Measurements from ENCODE around the gene RBMS2. TPM values are rescaled to one million over a fixed set of nuclear protein-coding genes. Genes with fewer than 3 reads are reported as not detected.

RBMS2 gene
- total and polyA plus RNA-seq, 10 of the 15 experiments (the other 5 are each of a cell fraction or from before 2014, with no cell fraction given) = 0.56 to 7.1 (median 2.4) TPM

DNA sequence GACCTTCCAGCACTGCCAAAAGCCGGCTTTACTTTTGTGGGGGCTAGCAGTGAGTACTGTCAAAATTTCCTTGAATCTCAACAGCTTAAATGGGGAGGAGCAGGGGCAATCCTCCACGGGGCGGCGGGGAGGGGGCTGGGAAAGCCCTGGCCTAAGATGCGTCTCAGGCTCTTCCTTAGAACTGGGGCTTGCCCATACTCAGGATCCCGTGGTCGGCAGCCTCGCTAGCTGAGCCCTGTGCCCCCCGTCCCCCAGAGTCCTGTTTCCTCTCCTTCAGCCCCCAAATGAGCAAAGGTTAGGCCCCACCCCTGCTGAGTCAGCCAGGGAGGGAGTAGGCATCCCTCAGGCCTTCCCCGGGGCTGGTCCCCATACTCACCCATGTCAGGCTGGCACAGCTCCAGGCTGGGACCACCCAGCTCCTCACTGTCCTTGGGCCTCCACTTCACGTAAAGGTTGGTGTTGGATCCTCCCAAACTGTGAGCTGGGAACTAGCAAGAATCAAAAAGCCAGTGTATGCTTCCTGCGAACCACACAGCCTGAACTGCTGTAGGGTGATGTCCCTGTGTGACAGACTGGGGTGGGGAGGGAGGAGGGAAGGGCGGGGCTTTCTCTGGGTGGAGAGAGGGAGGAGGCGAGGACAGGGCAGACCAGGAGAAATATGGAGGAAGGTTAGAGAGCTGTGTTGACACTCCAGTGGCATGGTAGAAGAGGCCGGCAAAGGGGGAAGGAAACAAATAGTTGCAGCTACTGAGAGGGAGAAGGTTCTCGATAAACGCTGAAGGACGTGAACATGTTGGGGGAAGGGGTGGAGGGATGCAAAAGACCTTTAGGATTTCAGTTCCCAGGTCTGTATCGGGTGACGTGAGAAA, 114.4 kb downstream of the RBMS2 start (continued):
- TF ChIP-seq, protein P1, sequence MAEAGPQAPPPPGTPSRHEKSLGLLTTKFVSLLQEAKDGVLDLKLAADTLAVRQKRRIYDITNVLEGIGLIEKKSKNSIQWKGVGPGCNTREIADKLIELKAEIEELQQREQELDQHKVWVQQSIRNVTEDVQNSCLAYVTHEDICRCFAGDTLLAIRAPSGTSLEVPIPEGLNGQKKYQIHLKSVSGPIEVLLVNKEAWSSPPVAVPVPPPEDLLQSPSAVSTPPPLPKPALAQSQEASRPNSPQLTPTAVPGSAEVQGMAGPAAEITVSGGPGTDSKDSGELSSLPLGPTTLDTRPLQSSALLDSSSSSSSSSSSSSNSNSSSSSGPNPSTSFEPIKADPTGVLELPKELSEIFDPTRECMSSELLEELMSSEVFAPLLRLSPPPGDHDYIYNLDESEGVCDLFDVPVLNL (IDR thresholded peaks at IDR 0.05; ENCODE audit: low read depth, low read length) = 0 out of 2 replicates have a peak, but pooled peaks have one; percentile 36
- 0 out of 2 replicates have a peak, but pooled peaks have one; percentile 27 for TF ChIP-seq DPF2 (IDR thresholded peaks at IDR 0.05)
- TF ChIP-seq TAF1 (IDR thresholded peaks at IDR 0.05; ENCODE audit: borderline replicate concordance, low read depth, low read length) = 0 out of 2 replicates have a peak, but pooled peaks have one; percentile 15
- TF ChIP-seq, protein P2, sequence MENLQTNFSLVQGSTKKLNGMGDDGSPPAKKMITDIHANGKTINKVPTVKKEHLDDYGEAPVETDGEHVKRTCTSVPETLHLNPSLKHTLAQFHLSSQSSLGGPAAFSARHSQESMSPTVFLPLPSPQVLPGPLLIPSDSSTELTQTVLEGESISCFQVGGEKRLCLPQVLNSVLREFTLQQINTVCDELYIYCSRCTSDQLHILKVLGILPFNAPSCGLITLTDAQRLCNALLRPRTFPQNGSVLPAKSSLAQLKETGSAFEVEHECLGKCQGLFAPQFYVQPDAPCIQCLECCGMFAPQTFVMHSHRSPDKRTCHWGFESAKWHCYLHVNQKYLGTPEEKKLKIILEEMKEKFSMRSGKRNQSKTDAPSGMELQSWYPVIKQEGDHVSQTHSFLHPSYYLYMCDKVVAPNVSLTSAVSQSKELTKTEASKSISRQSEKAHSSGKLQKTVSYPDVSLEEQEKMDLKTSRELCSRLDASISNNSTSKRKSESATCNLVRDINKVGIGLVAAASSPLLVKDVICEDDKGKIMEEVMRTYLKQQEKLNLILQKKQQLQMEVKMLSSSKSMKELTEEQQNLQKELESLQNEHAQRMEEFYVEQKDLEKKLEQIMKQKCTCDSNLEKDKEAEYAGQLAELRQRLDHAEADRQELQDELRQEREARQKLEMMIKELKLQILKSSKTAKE (IDR thresholded peaks at IDR 0.05; ENCODE audit: low read depth, poor library complexity, severe bottlenecking) = peak; percentile 40
- 0 out of 2 replicates have a peak, but pooled peaks have one; percentile 8 for TF ChIP-seq EED (IDR thresholded peaks at IDR 0.05; ENCODE audit: low read depth)
- TF ChIP-seq, protein P3, sequence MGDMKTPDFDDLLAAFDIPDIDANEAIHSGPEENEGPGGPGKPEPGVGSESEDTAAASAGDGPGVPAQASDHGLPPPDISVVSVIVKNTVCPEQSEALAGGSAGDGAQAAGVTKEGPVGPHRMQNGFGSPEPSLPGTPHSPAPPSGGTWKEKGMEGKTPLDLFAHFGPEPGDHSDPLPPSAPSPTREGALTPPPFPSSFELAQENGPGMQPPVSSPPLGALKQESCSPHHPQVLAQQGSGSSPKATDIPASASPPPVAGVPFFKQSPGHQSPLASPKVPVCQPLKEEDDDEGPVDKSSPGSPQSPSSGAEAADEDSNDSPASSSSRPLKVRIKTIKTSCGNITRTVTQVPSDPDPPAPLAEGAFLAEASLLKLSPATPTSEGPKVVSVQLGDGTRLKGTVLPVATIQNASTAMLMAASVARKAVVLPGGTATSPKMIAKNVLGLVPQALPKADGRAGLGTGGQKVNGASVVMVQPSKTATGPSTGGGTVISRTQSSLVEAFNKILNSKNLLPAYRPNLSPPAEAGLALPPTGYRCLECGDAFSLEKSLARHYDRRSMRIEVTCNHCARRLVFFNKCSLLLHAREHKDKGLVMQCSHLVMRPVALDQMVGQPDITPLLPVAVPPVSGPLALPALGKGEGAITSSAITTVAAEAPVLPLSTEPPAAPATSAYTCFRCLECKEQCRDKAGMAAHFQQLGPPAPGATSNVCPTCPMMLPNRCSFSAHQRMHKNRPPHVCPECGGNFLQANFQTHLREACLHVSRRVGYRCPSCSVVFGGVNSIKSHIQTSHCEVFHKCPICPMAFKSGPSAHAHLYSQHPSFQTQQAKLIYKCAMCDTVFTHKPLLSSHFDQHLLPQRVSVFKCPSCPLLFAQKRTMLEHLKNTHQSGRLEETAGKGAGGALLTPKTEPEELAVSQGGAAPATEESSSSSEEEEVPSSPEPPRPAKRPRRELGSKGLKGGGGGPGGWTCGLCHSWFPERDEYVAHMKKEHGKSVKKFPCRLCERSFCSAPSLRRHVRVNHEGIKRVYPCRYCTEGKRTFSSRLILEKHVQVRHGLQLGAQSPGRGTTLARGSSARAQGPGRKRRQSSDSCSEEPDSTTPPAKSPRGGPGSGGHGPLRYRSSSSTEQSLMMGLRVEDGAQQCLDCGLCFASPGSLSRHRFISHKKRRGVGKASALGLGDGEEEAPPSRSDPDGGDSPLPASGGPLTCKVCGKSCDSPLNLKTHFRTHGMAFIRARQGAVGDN (IDR thresholded peaks at IDR 0.05) = peak; percentile 62
- peak; percentile 96 for TF ChIP-seq HDGF (IDR thresholded peaks at IDR 0.05)
- peak; percentile 86 for TF ChIP-seq BACH1 (IDR thresholded peaks at IDR 0.05; ENCODE audit: borderline replicate concordance)
- no peak; the same call in 1 of the 2 replicates for TF ChIP-seq ATF7 (IDR thresholded peaks at IDR 0.05; ENCODE audit: low read depth)
- no peak for TF ChIP-seq NFYA (IDR thresholded peaks at IDR 0.05; ENCODE audit: borderline replicate concordance, low read depth, low read length)
- TF ChIP-seq, protein P4, sequence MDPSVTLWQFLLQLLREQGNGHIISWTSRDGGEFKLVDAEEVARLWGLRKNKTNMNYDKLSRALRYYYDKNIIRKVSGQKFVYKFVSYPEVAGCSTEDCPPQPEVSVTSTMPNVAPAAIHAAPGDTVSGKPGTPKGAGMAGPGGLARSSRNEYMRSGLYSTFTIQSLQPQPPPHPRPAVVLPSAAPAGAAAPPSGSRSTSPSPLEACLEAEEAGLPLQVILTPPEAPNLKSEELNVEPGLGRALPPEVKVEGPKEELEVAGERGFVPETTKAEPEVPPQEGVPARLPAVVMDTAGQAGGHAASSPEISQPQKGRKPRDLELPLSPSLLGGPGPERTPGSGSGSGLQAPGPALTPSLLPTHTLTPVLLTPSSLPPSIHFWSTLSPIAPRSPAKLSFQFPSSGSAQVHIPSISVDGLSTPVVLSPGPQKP (IDR thresholded peaks at IDR 0.05; ENCODE audit: low read depth, low read length) = no peak
